GM18861 (cell line): ENCODE measurements around the gene CDK19.

Experiments
- ATAC-seq: cut with Tn5 transposase; IDR thresholded peaks from one replicate; pipeline ENCODE4 v1.9.1; 2021; ENCODE audit not compliant: unreplicated experiment

CDK19 gene

GRCh38 chr6:110705543-110705942, 109.7 kb downstream of the CDK19 start:
- ATAC-seq, result no peak

GRCh38 chr6:110703906-110704594, 111.2 kb downstream of the CDK19 start:
- no peak for ATAC-seq

- no peak for ATAC-seq
These were observed 112.0 kb downstream of the CDK19 start for GRCh38 chr6:110703010-110703905.

DNA sequence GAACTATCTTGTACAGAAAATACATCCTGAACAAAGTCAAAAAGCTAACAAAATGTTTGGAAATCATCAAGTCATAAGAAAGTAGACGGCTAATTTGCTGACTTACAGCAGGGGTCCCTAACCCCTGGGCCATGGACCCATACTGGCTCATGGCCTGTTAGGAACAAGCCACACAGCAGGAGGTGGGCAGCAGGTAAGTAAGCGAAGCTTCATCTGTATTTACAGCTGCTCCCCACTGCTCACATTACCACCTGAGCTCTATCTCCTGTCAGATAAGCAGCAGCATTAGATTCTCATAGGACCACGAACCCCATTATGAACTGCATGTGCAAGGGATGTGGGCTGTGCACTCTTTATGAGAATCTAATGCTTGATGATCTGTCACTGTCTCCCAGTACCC, 115.5 kb downstream of the CDK19 start:
- ATAC-seq, result no peak

- no peak for ATAC-seq
These were observed 121.3 kb downstream of the CDK19 start for GRCh38 chr6:110693994-110694393.

- ATAC-seq, result no peak
These were observed 122.0 kb downstream of the CDK19 start for GRCh38 chr6:110693296-110693695.

GRCh38 chr6:110690916-110691315, 124.4 kb downstream of the CDK19 start:
- no peak for ATAC-seq

GRCh38 chr6:110690106-110690654, 125.1 kb downstream of the CDK19 start:
- no peak for ATAC-seq

DNA sequence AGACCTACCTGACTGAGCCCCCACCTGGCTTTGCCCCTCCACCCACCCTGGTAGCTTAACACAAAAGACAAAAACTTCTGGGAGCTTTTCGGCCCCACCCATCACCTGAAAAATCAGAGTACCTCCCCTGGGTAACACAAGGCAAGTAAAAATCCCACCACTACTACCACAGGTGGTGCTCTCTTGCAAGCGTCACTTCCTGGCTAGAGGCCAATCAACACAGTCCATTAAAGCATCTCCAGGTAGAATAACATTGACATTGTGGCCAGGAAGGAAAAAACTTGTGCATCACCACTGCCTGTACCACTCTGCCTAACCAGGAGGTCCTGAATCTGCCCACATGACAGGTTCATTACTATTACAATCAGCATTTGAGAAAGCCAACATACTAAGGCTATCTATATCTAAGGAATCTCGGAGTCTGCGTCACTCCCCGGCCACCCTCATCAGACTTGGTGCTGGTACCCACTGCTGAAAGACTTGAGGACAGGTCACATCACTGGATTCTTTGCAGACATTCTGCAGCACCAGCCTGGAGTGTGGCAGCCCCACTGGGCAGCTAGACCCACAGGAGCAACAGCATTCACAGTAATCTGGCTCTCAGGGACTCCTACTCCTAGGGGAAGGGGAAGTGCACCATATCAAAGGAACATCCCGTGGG, 125.9 kb downstream of the CDK19 start:
- ATAC-seq, result no peak

DNA sequence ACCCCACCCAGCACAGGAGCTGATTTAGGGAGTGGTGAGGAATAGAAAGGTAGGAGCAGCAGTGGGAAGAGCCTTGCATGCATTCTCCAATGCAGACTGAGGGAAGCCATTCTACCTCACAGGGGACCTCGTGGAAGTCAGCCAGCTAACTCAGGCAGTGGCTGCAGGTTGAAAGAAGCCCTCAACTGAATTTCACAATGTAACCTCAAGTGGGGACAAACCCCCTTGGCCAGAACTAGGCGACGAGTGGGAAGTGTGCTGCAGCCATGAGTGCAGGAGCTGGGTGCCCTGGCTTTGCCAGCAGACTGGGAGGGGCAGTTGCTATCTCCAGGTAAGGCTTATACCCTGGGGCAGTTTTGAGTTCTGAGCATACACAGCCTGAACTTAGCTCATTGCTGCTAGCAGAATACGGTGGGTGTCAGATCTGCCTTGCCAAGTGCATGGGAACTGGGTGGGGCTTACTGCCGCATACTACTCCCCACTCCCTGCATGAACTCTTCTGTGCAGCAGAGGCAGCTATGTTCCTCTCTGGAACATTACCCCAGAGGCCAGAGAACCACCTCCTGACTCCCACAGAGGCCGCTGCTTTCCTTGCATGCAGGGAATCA, 126.5 kb downstream of the CDK19 start:
- ATAC-seq, result no peak

- ATAC-seq, result no peak
These were observed 127.9 kb downstream of the CDK19 start for GRCh38 chr6:110687326-110687725.

DNA sequence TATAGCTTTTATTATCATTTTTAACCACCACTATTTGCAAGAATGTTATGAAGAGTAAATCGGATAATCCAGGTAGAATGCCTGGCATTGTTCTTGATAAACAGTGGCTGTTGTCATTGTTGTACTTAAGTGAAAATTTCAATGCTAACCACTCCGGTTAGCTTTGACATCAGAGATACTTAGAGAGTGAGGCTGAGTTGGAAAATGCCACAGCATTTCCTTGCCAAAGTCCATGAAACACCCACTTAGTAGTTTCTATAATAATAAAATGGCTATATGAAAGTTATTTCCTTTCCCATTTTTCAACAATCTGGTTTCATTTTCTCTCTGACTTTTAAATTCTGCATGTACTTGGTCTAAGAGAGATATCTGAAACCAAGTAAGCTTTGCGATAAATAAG, 132.0 kb downstream of the CDK19 start:
- no peak for ATAC-seq

- ATAC-seq, result peak; percentile 96
These were observed 132.8 kb downstream of the CDK19 start for GRCh38 chr6:110682460-110682853.

DNA sequence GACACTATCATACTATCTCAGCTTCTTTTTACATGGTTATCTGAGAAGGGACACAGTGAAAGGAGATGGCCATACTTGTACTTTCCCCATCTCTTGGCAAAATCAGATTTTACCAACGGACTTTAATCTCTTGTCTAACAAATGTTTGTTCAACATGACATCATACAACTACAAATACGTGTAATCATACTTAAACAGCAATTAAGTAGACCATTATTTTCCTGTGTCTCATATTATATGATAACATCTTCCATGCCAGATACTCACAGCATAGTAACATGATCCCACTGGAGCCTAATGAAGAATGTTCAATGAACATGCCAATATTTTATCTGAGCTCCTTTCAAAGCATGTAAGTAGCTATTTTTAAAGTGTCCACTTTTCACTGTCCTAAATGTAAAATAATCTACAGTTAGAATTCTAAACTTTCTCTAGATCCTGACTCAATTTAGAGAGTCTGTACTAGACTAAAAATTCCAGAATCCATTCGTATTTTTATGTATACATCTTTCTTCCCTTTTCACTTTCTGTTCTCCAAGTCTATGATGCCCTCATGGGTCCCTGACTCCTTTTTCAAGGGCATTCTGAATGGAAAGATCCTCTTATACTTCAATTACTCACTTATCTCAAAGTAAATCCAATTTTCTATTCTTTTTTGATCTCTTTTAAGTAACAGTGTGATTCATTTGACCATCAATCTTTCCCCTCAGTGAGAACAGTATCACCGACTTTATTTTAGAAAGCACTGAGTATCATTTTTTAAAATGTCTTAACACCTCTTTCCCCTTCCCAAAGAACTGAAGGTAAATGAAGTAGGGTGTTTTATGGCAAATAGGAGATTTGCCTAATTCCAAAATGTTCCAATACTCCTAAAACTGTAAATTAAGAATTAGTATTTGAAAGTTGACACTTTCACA, 133.5 kb downstream of the CDK19 start:
- peak; percentile 10 for ATAC-seq

GRCh38 chr6:110676396-110676795, 138.9 kb downstream of the CDK19 start:
- no peak for ATAC-seq

DNA sequence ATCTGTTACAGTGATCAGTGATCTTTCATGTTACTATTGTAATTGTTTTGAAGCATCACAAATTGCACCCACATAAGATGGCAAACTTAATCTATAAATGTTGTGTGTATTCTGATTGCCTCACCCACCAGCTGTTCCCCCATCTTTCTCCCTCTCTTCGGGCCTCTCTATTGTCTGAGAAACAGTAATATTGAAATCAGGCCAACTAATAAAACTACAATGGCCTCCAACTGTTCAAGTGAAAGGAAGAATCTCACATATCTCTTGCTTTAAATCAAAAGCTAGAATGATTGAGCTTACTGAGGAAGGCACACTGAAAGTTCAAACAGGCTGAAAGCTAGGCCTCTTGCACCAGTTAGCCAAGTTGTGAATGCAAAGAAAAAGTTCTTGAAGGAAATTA, 141.2 kb downstream of the CDK19 start:
- no peak for ATAC-seq

DNA sequence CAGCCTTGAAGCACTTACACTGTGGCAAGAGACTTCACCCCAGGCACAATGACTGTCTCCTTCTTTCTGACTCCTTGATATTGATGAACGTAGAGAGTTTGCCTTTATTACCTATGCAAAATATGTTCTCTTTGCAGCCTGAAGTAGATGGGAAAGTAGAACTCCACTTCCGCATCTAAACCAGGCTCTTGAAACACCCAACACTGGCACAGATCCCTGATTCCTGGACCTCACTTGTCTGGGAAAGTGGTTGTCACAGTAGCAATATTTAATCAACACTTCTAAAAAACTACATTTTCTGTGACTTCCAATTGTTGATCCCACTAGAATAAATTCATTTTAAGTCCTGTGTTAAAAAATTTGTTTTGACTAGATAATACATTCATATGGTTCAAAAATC, 143.1 kb downstream of the CDK19 start:
- no peak for ATAC-seq

- ATAC-seq, result no peak
These were observed 143.8 kb downstream of the CDK19 start for GRCh38 chr6:110671447-110671846.

GRCh38 chr6:110665600-110665999, 149.7 kb downstream of the CDK19 start:
- no peak for ATAC-seq

GRCh38 chr6:110664933-110665332, 150.3 kb downstream of the CDK19 start:
- peak; percentile 48 for ATAC-seq
